GM12864 (cell line): ENCODE data around the gene LRRC74B.

Experiments used
- DNase-seq: peaks from one replicate; pipeline ENCODE4 v3.0.0-alpha.2; 2011; ENCODE audit warnings: low read depth
- H3K4me3 ChIP-seq: 2 replicates; pipeline ENCODE4 v1.5.1; 2011; ENCODE audit warnings: mild to moderate bottlenecking, low read depth, low read length, control low read depth
- TF ChIP-seq, protein P1 (sequence below): IDR thresholded peaks from 2 replicates; pipeline ENCODE4 v1.5.1; 2011; ENCODE audit warnings: low read depth, mild to moderate bottlenecking, moderate library complexity, low read length, control low read depth, inconsistent platforms; ENCODE audit errors: missing control alignments

The LRRC74B gene

DNA sequence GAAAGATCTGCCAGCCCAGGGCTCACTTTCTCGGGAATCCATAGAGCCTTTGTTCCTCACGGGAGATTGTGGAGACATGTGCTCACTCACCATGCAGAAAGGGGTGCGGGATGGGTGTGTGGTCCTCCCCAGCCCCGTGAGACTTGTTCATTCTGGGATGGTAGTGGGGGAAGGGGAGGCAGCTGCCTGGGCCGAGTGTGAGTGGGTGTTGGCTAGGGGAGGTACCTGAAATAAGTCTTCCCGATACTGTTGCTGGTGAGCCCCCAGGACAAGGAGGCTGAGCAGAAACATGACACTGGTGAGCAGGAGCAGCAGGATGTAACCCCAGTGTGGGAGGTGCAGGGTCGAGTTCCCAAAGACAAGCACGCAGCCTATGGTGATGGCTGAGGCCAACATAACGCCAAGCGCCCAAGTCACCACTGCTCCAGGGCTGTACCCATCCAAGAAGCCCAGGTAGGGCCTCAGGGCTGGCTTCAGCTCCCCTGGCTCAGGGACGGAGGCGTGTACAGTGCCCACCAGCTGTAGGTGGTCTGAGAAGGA lies 16.2 kb upstream of the LRRC74B start:
- H3K4me3 ChIP-seq = no peak overlapping the region
- TF ChIP-seq, protein P1, sequence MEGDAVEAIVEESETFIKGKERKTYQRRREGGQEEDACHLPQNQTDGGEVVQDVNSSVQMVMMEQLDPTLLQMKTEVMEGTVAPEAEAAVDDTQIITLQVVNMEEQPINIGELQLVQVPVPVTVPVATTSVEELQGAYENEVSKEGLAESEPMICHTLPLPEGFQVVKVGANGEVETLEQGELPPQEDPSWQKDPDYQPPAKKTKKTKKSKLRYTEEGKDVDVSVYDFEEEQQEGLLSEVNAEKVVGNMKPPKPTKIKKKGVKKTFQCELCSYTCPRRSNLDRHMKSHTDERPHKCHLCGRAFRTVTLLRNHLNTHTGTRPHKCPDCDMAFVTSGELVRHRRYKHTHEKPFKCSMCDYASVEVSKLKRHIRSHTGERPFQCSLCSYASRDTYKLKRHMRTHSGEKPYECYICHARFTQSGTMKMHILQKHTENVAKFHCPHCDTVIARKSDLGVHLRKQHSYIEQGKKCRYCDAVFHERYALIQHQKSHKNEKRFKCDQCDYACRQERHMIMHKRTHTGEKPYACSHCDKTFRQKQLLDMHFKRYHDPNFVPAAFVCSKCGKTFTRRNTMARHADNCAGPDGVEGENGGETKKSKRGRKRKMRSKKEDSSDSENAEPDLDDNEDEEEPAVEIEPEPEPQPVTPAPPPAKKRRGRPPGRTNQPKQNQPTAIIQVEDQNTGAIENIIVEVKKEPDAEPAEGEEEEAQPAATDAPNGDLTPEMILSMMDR = no peak
- DNase-seq = no peak

DNA sequence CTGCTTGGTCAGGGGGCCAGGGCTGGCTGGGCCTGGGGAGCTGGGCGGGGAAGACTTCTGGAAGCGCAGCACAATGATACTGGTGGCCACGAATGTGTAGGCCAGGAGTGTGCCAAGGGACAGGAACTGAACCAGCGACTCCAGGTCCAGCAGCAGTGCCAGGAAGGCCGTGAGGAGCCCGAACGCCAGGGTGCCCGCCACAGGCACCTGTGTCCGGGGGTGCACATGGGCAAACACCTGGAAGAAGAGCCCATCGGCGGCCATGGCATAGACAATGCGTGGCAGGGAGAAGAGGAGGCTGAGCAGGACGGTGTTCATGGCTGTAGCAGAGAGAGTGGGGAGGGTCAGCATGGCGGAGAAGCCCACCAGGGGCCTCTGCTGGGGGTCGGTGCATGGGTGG lies 15.7 kb upstream of the LRRC74B start:
- no peak for DNase-seq
- H3K4me3 ChIP-seq = no peak overlapping the region
- TF ChIP-seq, protein P1 = no peak

DNA sequence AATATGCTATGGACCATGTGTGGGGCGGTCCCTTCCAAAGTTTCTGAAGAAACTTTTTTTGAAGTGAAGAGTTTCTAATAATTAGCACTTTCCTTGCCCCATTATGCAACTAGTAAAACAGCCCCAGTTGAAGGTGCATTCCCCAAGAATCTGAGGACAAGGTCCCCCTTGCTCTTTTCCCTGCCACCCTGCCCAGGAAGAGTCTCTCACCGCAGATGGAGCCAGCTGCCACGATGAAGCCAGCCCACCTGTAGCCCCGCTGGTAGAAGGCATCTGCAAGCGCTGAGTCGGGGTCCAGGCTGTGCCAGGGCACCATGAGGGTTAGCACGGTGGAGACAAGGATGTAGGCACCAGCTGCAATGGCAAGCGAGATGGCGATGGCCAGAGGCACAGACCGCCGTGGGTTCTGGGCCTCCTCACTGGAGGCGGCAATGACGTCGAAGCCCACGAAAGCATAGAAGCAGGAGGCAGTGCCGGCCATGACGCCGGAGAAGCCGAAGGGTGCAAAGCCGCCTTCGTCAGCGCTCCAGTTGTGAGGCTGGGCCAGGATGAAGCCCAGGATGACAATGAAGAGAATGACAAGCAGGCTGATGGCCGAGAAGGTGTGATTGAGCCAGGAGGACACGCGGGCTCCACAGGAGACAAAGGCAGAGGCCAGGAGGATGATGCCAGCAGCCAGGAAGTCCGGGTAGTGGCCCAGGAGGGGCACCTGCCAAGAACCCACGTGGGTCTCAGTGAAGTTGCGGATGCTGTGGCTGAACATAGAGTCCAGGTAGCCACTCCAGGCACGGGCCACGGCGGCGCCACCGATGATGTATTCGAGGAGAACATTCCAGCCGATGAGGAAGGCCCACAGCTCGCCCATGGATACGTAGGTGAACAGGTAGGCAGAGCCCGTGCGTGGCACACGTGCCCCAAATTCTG lies 14.9 kb upstream of the LRRC74B start:
- H3K4me3 ChIP-seq = no peak overlapping the region
- no peak for DNase-seq
- TF ChIP-seq, protein P1 = no peak

DNA sequence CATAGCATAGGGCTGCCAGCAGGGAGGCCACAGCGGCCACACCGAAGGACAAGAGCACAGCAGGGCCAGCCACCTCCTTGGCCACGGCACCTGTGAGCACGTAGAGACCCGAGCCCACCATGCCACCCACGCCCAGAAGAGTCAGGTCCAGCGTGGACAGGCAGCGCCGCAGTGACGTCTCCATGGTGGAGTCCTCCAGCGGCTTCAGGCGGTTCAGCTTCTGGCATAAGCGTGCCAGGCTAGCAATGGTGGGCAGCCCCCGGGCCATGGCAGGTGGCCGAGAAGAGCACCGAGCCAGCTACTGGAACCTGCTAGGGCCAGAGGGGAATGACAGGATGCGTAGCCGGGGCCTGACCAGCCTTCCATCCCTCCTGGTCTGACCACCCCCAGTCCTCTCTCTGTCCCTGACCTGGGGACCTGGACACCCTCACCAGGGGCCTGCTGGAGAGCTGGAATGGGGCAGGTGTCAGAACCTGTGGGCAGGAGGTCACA lies 14.2 kb upstream of the LRRC74B start:
- no peak for DNase-seq
- TF ChIP-seq, protein P1 = no peak
- H3K4me3 ChIP-seq = no peak overlapping the region

DNA sequence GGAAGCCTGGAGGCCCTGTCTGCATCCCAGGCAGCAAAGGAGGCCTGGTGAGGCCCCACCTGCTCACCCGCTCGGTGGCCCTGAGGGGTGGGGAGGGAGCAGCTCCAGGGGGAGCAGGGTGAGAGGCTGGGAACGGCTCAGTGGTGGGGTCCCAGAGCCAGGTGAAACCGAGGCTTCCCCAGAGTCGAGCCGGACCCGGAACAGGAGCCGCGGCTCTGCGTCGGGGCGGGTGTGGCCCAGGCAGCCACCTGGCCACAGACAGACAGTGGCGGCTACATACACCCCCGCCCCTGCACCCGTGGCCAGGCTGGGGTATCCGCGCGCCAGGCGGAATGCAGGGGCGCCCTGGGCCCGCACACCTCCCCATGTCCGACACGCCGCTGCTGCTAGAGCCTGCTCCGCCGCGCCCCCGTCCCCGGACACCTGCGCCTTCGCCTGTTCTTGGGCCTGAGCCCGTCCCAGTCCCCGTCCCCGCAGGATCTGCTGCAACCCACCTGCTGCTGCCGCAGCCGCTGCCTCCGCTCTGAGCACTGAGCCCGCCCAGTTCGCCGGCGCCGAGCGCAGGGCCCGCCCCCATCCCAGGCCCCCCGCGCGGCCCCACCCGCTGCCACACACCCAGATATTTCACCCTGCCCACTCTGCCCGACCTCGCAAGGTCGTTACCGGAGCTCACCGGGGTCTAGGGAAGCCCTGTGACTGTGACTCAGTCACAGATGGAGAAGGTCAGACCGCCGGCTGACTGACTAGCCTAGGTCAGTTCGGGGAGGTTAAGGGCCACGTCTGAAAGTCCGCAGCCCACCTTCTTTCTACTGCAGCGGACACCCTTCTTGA lies 13.5 kb upstream of the LRRC74B start, which contains the start of gene SLC7A4:
SLC7A4 (minus strand) TSS at position 525 of the 831 bp plus-strand sequence. CDS start 749 bp downstream, outside the sequence.
- H3K4me3 ChIP-seq = no peak within 1 kb of the TSS
- TF ChIP-seq, protein P1 = no peak
- no peak for DNase-seq

DNA sequence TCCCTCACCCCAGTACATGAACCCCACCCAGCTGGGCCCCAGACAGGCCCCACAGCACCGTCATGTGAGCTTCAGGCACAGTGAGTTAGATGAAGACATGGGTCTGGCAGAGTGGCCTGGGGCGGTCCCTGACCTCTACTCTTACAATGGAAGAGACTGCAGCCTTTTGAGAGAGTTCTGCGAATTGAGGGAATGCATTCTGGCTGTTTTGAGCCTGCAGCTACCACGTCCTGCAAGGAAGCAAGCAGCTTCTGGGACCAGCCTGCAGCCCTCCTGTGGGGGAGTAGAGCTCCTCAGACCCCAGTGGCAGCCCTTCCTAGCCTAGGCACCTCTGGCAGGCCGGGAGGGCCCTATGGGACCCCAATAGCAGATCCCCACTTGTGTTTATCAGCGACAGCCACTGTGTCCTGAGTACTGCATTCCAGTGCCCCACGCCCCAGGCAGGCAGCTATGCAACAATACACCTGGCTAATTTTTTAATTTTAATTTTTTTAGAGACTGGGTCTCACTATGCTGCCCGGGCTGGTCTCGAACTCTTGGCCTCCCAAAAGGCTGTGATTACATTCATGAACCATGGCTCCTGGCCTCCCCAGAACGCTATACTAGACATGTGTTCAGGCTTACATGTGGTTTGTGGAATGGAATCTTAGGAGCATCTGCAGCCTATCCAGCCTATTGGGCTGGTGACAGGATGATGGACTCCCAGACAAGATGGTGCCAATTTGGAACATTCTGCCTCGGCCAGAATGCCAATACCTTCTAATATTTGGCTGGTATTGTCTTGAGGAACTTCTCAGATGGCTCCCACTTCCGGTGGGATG lies 12.7 kb upstream of the LRRC74B start:
- H3K4me3 ChIP-seq = no peak overlapping the region
- DNase-seq = no peak
- TF ChIP-seq, protein P1 = no peak
